NB4 (cell line): ENCODE measurements around the gene IRF9.

Experiments used
- DNase-seq: peaks from one replicate; pipeline ENCODE4 v3.0.0; 2010; ENCODE audit warnings: low read depth
- H3K4me3 ChIP-seq: one replicate; pipeline ENCODE4 v1.5.1; 2011; ENCODE audit warnings: mild to moderate bottlenecking, low read depth, low read length, moderate library complexity
- MYC ChIP-seq: IDR thresholded peaks from 2 replicates; pipeline ENCODE4 v1.6.1; 2011; ENCODE audit warnings: low read depth, low read length
- POLR2A ChIP-seq: IDR thresholded peaks from 2 replicates; pipeline ENCODE4 v1.6.1; 2011; ENCODE audit warnings: mild to moderate bottlenecking; ENCODE audit not compliant: insufficient read length; ENCODE audit errors: extremely low read depth
- TF ChIP-seq, protein P1 (sequence below): IDR thresholded peaks from 2 replicates; pipeline ENCODE4 v1.6.1; 2011; ENCODE audit warnings: low read depth, low read length
- TF ChIP-seq, protein P2 (sequence below): IDR thresholded peaks from one replicate; pipeline ENCODE4 v1.5.1; 2012; ENCODE audit warnings: low read depth, low read length

Gene IRF9

DNA sequence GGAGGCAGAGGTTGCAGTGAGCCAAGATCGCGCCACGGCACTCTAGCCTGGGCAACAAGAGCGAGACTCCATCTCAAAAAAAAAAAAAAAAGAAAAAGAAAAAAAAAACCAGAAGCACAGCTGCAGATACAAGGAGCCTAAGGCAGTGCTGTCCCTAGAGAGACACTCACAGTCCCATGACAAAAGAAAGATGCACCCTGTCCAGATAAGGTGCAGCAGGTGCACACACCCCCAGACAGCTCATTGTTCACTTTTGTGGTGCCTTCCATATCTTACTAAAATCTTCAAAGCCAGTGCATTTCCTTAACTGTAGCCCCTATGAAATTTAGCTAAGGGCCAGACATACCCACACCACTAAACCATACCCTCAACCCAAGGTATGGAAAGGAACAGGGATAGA is 38.6 kb upstream of the IRF9 start:
- DNase-seq: no peak
- no peak overlapping the region for H3K4me3 ChIP-seq
- TF ChIP-seq, protein P1, sequence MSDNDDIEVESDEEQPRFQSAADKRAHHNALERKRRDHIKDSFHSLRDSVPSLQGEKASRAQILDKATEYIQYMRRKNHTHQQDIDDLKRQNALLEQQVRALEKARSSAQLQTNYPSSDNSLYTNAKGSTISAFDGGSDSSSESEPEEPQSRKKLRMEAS: no peak
- TF ChIP-seq, protein P2, sequence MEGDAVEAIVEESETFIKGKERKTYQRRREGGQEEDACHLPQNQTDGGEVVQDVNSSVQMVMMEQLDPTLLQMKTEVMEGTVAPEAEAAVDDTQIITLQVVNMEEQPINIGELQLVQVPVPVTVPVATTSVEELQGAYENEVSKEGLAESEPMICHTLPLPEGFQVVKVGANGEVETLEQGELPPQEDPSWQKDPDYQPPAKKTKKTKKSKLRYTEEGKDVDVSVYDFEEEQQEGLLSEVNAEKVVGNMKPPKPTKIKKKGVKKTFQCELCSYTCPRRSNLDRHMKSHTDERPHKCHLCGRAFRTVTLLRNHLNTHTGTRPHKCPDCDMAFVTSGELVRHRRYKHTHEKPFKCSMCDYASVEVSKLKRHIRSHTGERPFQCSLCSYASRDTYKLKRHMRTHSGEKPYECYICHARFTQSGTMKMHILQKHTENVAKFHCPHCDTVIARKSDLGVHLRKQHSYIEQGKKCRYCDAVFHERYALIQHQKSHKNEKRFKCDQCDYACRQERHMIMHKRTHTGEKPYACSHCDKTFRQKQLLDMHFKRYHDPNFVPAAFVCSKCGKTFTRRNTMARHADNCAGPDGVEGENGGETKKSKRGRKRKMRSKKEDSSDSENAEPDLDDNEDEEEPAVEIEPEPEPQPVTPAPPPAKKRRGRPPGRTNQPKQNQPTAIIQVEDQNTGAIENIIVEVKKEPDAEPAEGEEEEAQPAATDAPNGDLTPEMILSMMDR: no peak
- TF ChIP-seq POLR2A (no peak), MYC (no peak)

DNA sequence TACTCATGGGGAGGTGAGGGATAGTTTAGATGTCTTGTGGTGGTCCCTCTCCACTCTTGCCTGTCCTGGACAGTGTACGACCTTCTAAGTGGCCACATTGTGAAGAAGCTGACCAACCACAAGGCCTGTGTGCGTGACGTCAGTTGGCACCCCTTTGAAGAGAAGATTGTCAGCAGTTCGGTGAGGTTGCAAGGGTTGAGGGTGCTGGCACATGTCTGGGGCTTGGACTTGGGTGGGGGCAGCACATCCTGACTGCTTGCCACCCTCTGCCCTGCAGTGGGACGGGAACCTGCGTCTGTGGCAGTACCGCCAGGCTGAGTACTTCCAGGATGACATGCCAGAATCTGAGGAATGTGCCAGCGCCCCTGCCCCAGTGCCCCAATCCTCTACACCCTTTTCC is 38.2 kb upstream of the IRF9 start:
- TF ChIP-seq, protein P1: no peak
- TF ChIP-seq POLR2A: no peak
- no peak for TF ChIP-seq MYC
- TF ChIP-seq, protein P2: no peak
- H3K4me3 ChIP-seq: no peak overlapping the region
- DNase-seq: no peak

DNA sequence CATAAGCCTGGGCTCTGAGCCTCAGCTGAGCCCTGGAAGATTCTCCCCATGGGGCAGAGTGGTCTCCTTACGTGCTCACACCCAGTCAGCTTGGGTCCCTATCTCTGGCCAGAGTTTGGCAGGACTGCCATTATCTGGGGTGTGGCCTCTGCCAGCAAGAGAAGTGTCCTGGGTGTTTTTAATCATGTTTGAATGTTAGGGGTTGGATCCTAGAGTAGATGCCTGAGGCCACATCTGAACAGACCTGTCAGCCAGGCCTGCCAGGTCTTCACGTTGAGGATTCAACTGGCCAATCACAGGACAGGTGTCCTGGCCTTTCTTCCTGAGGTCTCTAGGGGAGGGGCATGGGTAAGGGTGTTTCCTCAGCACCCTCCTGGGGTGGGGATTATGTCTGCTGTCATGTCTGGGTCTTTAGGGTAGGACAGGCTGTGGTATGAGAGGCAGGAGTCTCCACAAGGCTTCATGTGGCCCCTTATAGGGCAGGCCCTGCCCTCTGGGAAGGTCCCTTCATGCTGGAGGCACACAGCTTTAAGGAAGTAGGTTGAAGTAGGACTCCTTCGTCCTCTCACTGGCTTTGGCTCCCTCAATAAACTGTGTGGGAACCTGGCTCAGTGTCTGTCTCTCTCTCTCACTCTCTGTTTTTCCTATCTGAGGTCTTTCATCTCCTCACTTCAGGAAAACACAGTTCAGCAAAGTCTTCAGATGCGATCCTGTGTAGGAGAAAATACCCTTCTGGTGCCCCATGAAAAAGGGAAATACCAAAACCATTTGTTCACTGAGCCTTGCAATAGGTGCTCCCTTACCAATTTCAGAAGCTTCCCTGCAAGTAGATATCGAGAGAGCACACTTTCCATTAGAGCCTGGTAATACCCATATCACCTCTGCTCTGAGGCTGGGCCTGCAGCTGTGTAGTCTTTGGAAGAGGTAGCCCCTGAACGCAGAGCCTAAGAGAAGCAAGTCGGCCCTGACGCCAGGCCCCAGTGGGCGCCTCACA is 37.3 kb upstream of the IRF9 start:
- DNase-seq: no peak
- TF ChIP-seq, protein P1: no peak
- TF ChIP-seq POLR2A (no peak), MYC (no peak)
- TF ChIP-seq, protein P2: no peak
- no peak overlapping the region for H3K4me3 ChIP-seq

DNA sequence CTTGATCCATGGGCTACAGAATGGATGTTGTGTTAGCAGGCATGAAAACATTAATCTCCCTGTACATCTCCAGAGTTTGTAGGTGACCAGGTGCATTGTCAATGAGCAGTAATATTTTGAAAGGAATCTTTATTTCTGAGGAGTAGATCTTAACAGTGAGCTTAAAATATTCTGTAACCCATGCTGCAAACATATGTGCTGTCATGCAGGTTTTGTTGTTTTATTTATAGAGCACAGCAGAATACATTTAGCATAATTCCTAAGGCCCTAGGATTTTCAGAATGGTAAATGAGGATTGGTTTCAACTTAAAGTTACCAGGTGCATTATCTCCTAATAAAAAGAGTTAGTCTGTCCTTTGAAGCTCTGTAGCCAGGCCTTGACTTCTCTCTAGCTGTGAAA is 34.1 kb upstream of the IRF9 start:
- no peak for DNase-seq
- TF ChIP-seq MYC: no peak
- TF ChIP-seq, protein P1: no peak
- no peak for TF ChIP-seq POLR2A
- TF ChIP-seq, protein P2: no peak
- no peak overlapping the region for H3K4me3 ChIP-seq

DNA sequence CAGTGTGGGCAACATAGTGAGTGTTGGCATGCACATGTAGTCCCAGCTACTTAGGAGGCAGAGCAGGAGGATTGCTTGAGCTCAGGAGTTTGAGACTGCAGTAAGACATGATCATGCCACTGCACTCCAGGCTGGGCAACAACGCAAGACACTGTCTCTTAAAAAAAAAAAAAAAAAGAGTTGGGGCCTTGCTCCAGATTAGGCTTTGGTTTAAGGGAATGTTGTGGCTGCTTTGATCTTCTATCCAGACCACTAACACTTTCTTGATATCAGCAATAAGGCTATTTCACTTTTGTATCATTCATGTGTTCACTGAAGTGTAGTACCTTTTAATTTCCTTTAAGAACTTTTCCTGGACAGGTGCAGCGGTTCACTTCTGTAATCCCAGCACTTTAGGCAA is 33.4 kb upstream of the IRF9 start:
- no peak for DNase-seq
- TF ChIP-seq POLR2A (no peak), MYC (no peak)
- TF ChIP-seq, protein P2: no peak
- TF ChIP-seq, protein P1: no peak
- H3K4me3 ChIP-seq: no peak overlapping the region
